DMS 273 (cell line): ENCODE measurements around the gene JAZF1.
A peak's percentile ranks its signal among the peaks of the same experiment; 100 is the strongest.

Experiments used
- DNase-seq: peaks from one replicate; lab custom pipeline; 2025; ENCODE audit not compliant: unreplicated experiment; lab: John Stamatoyannopoulos, UW

Gene JAZF1

GRCh38 chr7:28052933-28053332 lies 127.7 kb downstream of the JAZF1 start:
- no peak for DNase-seq

GRCh38 chr7:28048694-28049093 lies 131.9 kb downstream of the JAZF1 start:
- DNase-seq, result no peak

- no peak for DNase-seq
Observed at GRCh38 chr7:28046035-28046434, 134.6 kb downstream of the JAZF1 start.

- no peak for DNase-seq
Observed at GRCh38 chr7:28045592-28045991, 135.0 kb downstream of the JAZF1 start.

GRCh38 chr7:28044825-28045224 lies 135.8 kb downstream of the JAZF1 start:
- DNase-seq, result peak; percentile 24

- DNase-seq, result no peak
Observed at GRCh38 chr7:28042721-28043120, 137.9 kb downstream of the JAZF1 start.

GRCh38 chr7:28041508-28042314 lies 138.9 kb downstream of the JAZF1 start:
- no peak for DNase-seq

GRCh38 chr7:28038175-28038797 lies 142.3 kb downstream of the JAZF1 start:
- no peak for DNase-seq

- DNase-seq, result peak; percentile 17
Observed at GRCh38 chr7:28037220-28038010, 143.2 kb downstream of the JAZF1 start.

- no peak for DNase-seq
Observed at GRCh38 chr7:28036696-28037095, 143.9 kb downstream of the JAZF1 start.

GRCh38 chr7:28033386-28033785 lies 147.2 kb downstream of the JAZF1 start:
- DNase-seq, result no peak

- DNase-seq, result no peak
Observed at GRCh38 chr7:28032738-28033380, 147.7 kb downstream of the JAZF1 start.

GRCh38 chr7:28029051-28029450 lies 151.5 kb downstream of the JAZF1 start:
- no peak for DNase-seq

GRCh38 chr7:28028471-28028870 lies 152.1 kb downstream of the JAZF1 start:
- DNase-seq, result no peak

GRCh38 chr7:28026237-28026636 lies 154.4 kb downstream of the JAZF1 start:
- DNase-seq, result no peak

- no peak for DNase-seq
Observed at GRCh38 chr7:28024786-28025334, 155.7 kb downstream of the JAZF1 start.

GRCh38 chr7:28020302-28020940 lies 160.2 kb downstream of the JAZF1 start:
- DNase-seq, result peak; percentile 93

GRCh38 chr7:28018856-28019465 lies 161.6 kb downstream of the JAZF1 start:
- DNase-seq, result peak; percentile 14

- DNase-seq, result no peak
Observed at GRCh38 chr7:28018446-28018845, 162.1 kb downstream of the JAZF1 start.

GRCh38 chr7:28018020-28018419 lies 162.6 kb downstream of the JAZF1 start:
- DNase-seq, result no peak
